CD4-positive, alpha-beta T cell treated with Interleukin-4 for 1 hour (primary cell): ENCODE data around the gene DAPK1.

Experiments used
- DNase-seq, 2 donors: peaks; one replicate each; pipeline ENCODE4 v3.0.0-alpha.2; 2020 to 2022

The DAPK1 gene

GRCh38 chr9:87751868-87752267 lies 254.2 kb downstream of the DAPK1 start:
- no peak for DNase-seq

GRCh38 chr9:87753313-87753712 lies 255.6 kb downstream of the DAPK1 start:
- no peak for DNase-seq
